Amygdala (tissue), 56 donors: ENCODE results near the gene GLYATL1.
A peak's percentile ranks its signal among the peaks of the same experiment; 100 is the strongest.

Source experiments
- DNase-seq, 56 donors: peaks; one replicate each; lab custom pipeline; 2025; lab: John Stamatoyannopoulos, UW

GLYATL1 gene

GRCh38 chr11:58924230-58924629, 15.1 kb upstream of the GLYATL1 start:
- no peak for DNase-seq

DNA sequence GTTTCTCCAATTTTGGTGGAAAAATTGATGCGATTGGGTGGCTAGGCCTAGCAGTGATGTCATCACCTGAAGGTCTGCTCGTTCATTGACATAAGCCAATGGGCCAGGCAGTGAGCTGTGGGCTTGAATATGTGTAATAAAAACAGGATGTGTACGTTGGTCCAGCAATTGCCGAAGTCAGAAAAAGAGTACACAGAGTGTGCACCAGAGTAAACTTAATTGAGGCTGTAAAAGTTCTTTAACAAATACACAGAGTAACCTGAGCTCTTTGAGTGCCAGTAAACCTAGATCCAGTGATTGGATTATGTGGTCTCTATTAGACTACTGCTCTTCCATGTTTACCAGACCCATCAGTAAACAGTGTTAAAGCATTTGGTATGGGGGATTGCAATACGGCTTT, 13.0 kb upstream of the GLYATL1 start:
- no peak for DNase-seq

- DNase-seq, result no peak
Measured at GRCh38 chr11:58926695-58927094, 12.6 kb upstream of the GLYATL1 start.

- peak in 10 of 56 donors; percentile 1 to 49 (median 21) for DNase-seq
Measured at GRCh38 chr11:58927393-58928106, 11.7 kb upstream of the GLYATL1 start.

- DNase-seq, result no peak
Measured at GRCh38 chr11:58928107-58928499, 11.2 kb upstream of the GLYATL1 start.

GRCh38 chr11:58928691-58929090, 10.6 kb upstream of the GLYATL1 start:
- no peak for DNase-seq

DNA sequence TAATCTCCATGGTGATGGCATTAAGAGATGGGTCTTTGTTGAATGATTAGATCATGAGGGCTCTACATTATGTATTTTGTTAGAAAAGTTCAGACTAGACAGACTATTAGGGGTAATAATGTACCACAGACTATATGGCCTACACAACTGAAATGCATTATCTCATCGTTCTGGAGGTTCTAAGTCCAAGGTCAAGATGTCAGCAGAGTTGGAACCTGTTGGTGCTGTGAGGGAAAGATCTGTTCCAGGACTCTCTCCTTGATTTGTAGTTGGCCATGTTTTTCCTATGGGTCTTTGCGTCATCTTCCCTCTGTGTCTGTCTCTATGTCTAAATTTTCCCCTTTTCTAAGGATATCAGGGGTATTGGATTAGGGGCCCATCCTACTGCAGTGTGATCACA, 8.4 kb upstream of the GLYATL1 start:
- DNase-seq, result no peak

GRCh38 chr11:58933661-58934060, 5.6 kb upstream of the GLYATL1 start:
- DNase-seq, result no peak

DNA sequence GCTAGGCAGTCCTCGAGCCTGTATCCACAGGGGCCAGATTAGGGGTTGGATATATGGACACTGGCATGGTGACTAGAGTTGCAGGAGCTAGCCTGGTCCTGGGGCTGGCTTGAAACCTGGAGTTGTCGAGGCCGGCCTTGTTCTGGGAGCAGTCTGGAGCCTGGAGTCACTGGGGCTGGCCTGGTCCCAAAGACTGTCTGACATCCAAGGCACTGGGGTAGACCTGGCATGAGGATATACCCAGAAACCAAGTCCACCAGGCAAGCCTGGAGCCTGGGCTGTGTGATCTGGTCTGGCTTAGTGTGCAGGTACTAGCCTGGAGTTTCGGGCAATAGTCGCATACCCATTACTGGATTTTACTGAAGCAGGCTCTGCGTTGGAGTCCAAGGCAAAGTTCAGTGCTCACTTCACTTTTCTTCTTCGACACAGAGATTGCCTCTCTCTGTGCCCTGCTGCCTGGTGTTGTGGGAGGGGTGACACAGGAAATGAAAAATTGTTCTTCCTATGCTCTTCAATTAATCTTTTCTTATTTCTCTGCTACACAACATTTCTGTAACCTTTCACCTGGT, 4.3 kb upstream of the GLYATL1 start:
- no peak for DNase-seq

GRCh38 chr11:58938398-58938797, 890 bp upstream of the GLYATL1 start:
- no peak for DNase-seq

- DNase-seq, result no peak
Measured at GRCh38 chr11:58940028-58940427, 740 bp downstream of the GLYATL1 start.

GRCh38 chr11:58941838-58942237, 2.5 kb downstream of the GLYATL1 start:
- DNase-seq, result no peak

DNA sequence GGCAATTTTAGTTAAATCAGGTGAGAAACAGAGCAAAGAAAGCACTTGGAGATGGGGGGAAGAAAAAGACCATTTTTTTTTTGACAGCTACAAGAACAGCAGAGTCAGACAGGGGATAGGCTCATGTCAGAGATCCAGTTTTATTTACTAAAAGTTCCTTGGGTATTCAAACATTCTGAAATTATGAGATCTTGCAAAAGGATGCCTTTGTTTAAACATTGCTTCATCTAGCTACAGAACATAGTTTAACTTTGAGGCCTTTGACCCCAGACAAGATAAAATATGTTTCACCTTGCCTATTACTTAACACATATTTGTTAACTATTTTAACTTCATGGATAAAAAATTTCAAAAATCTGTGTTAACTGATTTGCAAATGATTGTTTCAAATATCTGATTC, 6.4 kb downstream of the GLYATL1 start:
- no peak for DNase-seq

DNA sequence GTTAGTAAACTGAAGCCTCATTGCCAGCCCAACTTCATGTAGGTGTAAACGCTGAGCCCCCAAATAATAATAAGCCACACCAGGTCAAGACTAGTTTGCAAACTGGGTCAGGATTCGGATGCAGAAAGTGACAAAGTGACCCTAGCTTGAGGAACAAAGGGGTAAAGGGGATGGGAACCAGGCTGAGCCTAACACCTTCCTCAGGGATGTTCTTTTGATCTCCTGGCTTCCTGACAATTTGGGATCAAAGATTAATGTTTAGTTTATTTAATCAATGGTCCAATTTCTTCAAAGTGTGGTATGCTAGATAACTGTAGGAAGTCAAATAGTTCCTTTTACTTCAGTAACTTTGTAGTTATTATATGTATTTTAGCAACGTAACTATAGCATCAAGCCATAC, 9.9 kb downstream of the GLYATL1 start:
- DNase-seq, result no peak

DNA sequence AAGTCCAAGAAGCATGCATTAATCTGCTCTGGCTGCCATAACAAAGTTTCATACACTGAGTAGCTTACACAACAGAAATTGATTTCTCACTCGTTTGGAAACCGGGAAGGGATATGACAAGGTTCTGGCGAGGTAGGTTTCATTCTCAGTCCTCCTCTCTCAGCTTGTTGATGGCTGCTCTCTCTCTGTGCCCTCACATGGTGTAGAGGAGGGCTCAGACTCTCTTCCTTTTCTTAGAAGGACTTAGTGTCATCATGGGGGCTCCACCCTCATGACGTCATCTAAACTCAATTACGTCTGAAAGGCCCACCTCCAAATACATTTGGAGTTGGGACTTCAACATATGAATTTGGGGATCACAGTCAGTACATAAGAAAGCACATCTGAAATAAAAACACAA, 18.6 kb downstream of the GLYATL1 start:
- no peak for DNase-seq

DNA sequence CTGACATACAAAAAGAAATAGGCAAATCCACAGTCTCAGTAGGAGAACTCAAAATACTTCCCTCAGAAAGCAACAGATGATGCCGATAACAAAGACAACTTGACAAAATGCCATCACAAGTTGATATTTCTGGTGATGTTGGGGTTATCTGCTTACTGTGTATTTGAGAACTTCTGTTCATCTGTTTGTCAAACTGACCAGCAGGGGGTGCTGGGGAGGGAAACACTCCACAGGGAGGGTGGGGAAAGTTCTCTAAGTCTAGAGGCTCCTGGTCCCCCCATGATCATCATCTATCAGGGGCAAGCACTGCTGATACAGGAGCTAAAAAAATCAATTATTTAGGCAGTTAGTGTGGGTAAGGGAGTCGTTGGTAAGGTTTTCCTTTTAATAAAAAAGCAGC, 19.2 kb downstream of the GLYATL1 start:
- DNase-seq, result peak in 1 of 56 donors; percentile 3

DNA sequence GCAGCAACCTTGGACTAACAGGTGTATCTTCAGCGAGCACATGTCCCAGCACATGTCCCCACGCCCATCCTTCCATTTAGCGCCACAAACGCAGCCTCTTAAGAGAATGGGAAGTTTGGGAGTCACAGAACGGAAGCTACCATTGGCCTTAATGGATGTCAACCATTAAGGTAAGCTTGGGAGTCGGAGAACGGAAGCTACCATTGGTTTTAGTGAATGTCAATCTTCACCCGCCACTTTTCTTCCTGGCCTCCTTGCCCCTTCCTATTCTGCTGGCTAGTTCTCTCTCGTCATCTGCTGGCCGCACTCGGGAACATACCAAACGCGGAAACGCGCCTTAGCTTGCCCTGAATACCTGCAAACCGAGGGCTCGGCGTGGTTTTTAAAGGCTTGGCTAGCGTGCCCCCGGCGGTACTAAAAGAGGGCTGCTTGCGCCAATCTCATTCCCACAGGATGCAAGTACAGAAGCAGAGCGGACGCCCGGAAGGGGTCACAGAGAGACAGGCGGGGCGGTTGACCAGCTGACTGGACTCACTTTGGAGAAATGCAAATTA, 24.3 kb downstream of the GLYATL1 start:
- no peak for DNase-seq

- no peak for DNase-seq
Measured at GRCh38 chr11:58965246-58965985, 26.1 kb downstream of the GLYATL1 start.

DNA sequence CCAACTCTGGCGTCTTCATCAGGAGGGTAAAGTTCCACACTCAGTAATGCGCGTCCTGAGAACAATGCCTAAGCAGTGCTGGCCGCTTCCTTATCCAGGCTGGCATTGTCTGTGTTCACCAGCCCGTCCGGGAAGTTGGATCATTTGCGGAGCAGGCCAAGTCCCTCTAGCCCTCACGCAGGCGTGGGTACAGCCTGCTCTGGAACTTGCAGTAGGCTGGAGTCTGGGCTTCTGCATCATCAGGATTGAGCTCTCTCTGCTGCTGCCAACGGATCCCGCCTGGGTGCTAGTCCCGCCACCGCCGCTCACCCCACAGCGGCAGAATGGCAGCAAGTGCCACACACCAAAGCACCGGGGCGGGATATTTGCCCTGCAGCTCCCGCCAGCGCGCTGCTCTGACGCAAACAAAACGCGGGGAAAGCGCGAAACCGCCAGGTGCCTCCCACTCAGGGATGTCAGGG, 29.0 kb downstream of the GLYATL1 start:
- DNase-seq, result peak in 6 of 56 donors; percentile 1 to 25 (median 13)

DNA sequence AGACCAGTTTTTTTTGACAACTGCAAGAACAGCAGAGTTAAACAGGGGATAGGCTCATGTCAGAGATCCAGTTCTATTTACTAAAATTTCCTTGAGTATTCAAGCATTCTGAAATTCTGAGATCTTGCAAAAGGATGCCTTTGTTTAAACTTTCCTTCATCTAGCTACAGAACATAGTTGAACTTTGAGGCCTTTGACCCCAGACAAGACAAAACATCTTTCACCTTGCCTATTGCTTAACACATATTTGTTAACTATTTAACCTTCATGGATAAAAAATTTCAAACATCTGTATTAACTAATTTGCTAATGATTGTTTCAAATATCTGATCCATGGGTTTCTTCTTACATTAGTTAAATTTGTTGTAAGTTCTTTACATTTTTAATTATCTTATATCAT, 38.2 kb downstream of the GLYATL1 start:
- DNase-seq, result no peak

GRCh38 chr11:58979222-58979621, 39.9 kb downstream of the GLYATL1 start:
- no peak for DNase-seq
